ENCODE measurements around the gene NTF3.

DNA sequence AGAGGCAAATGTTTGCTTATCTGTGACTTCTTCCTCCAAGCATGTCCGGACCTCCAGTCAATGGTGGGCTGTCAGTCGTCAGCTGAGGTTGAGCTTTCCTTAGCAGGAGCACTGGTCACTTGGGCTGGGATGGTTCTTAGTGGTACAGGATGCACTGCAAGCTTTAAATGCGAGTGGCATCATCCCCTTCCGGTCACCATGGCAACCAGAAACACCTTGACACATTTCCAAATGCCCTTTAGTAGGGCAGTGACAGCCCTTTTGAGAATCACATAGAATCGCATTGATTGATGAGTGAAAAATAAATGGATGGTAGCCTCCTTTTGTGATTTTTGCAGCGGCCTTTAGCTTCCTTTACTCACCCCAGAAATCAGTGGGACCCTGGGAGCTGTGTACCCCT is 24.1 kb downstream of the NTF3 start:
- TF ChIP-seq CTCF (IDR thresholded peaks at IDR 0.05 in 4 of 5, conservative IDR thresholded peaks at IDR 0.05 in 1 of 5) (no peak), POLR2A (IDR thresholded peaks at IDR 0.05) (no peak)

All from gastrocnemius medialis (tissue), 4 donors.